ENCODE results near the gene HGS.
"Not testable (repeated sequence)": the region's sequence is repeated elsewhere in the genome, so short reads cannot be mapped to it uniquely, and the experiment has no call there.

HGS gene

DNA sequence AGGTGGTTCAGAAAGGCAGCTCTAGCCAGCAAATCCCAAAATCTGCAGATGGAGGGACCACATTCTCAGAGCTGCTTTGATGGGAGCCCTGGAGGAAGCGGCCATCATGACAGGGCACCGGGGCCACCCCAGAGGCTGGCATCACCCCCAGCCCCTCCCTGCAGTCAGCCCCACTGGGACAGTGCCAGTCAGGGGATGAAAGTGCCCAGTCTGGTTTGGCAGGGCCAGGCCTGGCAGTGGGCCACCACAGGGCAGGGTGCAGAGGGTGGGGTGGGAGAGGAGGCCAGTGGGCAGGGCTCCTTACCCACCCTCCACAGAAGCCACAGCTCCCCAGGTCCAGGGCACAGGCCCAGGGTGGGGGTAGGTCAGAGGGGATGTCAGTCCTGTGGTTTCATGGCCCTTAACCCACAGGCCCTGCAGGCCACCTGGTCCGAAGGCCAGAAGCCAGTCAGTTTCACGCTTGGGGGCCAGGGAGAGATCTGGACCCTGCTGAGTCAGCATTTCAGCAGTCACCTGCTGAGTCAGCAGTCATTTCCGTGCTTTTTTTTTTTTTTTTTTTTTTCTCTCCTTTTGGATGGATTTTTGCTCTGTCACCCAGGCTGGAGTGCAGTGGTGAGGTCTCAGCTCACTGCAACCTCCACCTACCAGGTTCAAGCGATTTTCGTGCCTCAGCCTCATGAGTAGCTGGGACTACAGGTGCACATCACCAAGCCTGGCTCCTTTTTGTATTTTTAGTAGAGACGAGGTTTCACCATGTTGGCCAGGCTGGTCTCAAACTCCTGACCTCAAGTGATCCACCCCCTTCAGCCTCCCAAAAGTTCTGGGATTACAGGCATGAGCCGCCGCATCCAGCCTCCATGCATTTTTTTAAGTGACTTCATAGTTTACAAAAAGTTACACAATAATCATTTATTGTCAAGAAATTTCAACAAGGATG is 38.6 kb downstream of the HGS start:
- no peak for FAIRE-seq

DNA sequence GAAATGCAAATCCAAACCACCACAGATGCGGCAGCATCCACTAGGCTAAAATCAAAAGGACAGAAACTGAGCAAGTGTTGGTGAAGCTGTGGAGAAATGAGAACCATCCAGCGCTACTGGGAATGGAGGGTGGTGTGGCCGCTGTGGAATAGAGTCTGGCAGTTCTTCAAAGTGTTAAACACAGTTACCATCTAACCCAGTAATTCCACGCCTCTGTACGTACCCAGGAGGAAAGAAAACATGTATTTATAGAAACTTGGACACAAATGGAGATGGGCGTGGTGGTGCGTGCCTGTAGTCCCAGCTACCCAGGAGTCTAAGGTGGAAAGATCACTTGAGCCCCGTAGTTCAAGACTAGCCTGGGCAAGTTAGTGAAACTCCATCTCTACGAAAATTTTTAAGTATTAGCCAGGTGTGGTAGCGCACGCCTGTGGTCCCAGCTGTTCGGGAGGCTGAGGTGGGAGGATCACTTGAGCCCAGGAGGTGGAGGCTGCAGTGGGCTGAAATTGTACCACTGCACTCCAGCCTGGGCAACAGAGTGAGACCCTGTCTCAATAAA is 39.9 kb downstream of the HGS start:
- no peak for FAIRE-seq

DNA sequence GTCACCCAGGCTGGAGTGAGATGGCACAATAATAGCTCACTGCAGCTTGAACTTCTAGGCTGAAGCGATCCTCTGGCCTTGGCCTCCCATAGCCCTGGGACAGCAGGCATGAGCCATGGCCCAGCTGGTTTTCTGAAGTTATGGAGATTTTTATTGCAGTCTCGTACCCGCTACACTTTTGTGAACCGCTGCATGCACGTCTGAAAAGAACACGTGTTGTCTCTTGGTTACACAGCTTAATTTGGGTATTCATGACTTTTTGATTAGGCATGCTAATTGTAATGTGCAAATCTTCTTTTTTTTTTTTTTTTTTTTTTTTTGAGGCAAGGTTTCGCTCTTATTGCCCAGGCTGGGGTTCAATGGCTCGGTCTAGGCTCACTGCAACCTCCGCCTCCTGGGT is 41.6 kb downstream of the HGS start:
- FAIRE-seq: no peak

DNA sequence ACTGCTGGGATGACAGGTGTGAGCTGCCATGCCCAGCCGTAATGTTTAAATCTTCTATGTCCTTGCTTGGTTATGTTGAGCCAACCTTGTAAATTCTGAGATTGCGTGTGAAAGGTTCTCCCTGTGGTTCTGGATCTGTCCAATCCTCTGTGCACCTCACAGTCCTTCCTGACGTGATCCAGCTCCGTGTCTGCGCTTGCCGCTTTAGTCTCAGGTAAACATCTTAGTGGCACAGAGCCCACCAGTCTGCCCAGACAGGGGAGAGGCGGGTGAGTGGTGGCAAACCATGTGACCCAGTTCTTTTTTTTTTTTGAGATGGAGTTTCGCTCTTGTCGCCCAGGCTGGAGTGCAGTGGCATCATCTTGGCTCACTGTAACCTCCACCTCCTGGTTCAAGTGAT is 42.2 kb downstream of the HGS start:
- FAIRE-seq: no peak

DNA sequence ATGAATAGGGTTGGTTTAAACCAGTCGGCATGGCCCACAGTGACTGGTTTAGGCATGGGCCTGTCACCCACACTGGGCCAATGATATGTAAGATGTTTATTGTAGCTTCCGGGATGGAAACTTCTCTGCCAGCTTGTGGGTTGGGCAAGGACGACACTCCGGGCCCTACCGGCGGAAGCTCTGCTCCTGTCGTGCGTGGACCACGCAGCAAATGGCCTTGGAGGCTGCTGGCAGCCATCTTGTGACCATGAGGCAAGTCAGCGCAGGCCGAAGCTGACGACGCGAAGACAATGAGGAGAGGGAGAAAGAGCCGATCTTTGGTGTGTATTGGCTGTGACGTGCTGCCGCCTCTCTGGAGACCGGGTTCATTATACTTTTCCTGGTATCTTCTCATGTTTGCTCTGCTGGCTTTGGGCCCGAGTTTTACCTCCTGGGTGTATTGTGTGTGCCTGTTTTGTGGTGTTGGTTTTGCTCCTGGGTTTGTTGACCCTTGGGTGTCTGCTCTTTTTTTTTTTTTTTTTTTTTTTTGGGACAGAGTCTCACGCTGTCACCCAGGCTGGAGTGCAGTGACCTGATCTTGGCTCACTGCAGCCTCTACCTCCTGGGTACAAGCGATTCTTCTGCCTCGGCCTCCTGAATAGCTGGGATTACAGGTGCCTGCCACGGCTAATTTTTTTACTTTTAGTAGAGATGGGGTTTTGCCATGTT is 43.7 kb downstream of the HGS start:
- FAIRE-seq: no peak

DNA sequence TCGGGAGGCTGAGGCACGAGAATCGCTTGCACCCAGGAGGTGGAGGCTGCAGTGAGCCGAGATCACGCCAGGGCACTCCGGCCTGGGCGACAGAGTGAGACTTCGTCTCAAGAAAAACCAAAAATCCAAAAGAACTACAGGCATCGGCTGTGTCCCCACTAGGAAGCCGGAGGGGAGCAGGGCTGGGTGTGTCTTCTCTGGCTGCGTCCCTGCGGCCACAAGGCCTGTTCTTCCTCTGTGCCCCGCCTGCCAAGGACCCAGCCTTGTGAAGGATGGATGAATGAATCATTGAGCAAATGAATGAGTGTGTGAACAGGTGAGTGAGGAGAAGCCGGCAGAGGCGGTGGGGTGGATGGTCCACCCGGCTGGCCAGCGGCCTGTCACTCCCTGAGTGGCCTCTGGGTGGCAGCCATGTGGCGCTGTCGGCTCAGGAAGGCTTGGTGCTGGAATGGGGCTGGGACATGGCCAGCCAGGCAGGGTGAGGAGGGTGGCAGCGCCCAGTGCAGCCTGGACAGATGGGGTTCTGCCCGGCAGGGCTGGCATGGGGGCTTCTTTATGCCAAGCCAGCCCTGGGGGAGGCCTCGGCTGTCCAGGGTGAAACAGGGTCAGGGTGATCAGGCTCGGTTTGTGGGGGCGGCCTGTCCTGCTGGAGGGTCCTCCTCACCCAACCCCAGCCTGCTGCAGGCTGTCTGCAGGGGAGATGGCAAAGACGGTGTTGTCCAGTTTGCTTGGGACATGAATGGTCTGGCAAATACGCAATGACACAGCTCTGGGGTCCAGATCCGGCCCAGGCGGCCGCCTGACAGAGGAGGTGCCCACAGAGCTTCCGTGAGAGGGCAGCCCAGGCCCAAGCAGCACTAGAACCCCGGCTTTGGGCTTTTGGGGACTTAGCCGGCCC is 49.9 kb downstream of the HGS start:
- no peak for FAIRE-seq

DNA sequence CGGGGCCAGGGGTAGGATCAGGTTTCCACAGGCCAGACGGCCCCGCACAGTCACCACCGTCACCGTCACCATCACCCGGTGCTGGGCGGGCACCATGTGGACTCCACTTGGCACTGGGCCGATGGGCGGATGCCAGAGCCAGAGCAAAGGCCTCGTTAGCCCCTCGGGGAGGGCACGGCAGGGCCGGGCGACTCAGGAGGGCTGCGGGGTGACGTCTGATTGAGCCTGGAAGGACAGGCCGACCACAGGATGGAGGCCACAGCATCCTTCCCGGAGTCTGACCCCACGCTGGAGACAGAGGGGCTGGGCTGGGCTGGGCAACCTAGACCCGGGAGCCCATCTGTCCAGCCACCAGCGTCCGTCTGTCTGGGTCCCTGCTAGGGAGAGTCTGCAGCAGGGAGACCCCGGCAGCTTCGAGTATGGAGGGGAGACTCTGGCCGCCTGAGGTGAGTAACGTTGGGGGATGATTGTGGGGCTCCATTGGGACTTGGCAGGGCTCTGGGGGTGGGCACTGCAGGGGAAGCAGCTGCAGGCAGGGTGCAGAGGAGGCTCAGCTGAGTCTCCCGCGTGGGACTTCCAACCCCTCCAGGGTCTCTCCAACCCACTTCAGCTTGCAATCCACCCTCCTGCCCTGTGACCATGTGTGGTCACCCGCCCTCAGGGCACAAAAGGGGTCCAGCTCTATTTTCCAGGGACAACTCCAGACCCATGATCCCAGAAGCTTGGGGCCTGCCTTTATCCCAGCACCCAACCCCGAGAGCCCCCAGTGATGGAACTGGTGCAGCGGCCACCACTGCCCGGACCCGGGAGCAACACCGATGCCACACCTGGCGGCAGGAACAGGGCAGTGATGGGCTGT is 50.8 kb downstream of the HGS start:
- FAIRE-seq: no peak

DNA sequence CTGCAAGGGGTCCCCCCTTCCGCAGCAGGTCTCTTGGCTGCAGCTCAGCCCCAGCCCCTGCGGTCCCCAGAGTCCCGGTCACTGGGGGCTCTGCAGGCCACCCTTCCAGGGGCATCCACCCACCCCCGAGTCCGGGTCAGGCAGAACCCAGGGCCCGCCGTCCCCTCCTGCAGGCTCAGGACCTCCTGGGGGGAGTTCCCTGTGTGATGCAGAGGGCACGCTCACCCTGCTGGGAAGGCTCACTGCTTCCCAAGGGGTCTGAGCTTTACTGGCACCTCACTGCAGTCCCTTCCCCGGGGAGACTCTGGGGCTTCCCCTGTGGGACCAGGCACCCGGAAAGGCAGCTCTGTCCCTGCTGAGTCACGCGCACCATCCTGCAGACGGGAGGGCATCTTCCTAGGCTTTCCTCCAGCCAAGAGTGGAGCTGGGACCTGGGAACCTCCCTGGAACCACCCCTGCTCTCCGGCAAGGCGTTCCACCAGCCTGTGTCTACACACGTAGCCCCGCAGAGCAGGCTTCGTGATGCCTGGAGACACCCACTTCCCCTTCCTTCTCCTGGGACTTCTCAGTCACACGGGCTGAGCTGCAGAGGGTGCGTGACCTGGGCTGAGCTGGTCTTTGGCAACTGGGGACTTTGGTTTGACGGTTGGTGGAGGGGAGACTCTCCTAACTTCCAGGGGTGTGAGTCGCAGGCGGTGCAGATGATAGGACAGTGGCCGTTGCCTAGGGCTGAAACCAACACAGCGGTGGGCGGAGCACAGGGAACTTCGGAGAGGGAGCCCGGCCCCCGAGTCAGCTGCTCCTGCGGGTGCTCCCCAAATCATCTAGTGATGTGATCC is 51.7 kb downstream of the HGS start:
- no peak for FAIRE-seq

DNA sequence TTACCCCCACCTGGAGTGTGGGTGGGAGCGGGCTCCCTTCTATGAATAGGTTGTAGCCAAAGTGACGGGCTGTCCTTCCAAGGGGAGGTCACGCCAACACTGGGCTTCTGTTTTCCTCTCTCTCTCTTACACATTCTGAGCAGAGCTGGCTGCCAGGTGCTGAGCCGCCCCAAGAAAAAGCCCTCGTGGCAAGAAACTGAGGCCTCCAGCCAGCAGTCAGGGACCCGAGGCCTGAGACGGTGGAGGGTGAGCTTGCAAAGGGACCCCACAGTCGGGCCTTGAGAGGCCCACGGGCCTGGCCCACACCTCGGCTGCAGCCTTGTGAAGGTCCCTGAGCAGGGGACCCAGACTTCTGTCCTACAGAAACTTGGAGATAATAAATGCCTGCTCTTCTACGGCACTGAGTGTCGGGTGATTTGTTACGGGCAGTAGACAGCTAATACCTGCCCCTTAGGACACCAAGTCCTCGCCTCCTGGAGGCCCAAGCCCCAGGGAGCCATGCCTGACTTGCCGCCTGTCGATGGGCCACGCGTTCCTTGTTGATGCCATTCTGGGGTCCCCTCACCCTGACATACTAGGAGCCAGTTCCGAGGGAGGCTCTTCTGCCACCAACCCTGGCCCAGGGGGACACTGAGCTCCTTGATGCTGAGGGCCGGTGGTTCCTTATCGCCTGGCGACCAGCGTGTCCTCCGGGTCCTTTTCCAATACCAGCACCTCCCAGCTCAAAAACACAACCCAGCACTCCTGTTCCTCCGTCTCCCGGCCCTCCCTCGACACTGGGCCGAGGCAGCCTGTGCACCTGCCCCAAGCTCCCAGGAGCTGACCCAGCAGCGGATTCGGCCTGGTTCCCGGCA is 54.4 kb downstream of the HGS start:
- no peak for FAIRE-seq

DNA sequence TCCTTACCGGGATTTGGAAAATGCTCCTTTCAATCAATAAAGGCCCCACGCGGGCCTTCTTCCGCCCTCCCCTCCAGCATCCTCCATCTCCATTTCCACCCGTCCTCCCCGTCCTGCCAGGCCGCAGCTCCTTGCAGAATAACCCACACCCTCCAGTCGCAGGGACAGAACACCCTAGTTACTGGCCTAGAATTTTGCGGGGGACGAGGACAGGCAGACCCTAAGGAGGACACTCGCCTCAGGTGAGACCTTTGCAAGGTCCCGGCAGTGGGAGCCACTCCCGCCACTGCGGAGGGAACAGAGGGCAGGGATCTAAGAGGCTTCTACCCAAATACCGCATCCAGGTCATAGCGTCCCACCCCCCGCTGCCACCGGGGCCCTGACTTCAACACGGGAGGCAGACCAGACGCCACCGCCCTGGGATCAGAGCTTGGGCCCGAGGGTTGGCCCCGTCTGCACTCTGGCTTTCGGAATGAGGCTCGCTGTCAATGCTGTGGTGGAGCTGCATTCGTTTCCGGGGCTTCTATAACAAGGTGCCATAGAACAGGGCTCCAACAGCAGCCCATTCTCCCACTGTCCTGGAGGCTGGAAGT is 55.1 kb downstream of the HGS start:
- no peak for FAIRE-seq

DNA sequence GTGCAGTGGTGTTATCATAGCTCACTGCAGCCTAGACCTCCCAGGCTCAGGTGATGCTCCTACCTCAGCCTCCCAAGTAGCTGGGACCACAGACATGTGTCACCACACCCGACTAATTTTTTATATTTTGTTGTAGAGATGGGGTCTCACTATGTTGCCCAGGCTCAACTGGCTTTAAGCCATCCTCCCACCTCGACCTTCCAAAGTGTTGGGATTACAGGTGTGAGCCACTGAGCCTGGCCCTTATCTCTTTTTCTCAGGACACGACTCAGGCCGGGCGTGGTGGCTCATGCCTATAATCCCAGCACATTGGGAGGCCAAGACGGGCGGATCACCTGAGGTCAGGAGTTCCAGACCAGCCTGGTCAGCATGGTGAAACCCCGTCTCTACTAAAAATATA is 55.8 kb downstream of the HGS start:
- not testable (repeated sequence) for FAIRE-seq

DNA sequence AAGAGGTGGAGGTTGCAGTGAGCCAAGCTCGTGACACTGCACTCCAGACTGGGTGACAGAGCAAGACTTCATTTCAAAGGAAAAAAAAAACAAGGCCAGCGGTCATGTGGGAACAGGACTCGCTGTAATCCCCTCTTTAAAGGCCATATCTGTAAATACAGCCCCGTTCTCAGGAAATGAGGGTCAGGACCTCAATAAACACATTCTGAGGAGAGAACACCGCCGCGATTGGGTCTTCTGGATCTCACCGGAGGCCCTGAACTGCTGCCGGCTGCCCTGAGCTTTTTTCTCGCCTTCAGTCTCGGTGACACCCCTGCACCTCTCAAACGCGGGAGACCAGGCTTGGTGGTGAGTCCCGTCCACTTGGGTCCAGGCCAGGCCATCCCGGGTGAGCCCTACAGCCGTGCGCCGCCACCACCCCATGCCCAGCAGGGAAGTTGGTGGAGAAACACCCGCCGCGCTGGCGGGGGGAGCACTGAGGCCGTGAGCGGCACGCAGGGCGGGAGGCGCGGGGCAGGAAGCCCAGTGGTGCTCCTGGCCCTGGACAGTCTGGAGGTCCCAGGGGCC is 56.7 kb downstream of the HGS start:
- no peak for FAIRE-seq

DNA sequence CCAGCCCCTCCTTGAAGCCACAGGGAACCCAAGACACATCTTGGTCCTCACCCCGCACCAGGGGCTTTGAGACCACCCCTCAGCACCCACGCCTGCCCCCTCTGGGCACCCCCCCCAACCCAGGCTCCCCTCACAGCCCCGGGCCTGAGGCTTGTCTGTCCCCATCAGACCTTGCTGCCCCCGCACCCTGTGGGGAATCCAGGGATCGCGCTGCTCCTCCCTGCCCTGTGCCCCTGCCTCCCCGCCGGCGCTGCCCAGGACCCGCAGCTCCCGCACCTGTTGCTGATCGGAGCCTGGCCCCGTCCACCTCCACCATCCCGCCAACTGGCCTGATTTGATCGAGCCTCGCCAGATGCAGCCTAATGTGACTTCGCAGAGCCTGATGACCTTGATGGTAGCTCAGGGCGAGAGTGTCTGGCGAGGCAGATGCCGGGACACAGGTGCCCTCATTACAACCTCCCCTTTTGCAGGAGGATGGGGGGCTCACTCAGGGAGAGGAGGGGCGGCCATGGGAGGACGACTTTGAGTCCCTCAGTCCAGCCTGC is 57.3 kb downstream of the HGS start:
- FAIRE-seq: no peak

DNA sequence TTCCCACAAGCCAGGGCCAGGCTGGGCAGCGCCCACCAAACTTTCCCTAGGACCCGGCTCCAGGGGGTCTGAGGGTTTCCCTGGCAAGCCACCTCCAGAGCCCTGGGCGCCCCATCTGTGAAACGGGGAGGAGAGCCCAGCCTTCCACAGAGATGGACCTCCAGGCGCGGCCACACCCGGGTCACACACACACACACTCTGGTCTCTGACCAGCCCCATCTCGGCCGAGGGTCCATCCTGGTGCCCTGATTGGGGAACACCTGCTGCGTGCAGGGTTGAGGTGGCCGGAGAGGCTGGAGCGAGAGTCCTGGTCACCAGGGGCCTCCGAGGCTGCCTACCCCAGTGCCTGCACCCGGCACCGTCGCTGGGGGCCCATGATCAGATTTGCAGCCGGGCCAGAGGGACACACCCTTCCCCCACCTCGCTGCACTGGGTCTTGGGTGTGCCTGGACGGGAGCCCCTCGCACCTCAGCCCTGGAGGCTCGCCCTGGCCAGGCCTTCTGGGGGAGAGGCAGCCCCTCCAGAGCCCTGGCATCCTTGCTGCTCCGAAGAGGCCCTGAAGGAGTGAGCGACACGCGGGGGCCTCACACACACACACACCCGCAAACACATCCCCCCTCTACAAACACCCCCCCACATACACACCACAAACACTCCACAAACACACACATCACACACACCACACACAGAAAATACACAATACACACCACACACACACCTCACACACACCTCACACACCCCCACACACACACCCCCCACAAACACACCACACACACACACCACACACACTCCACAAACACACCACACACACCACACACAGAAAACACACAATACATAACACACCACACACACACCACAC is 58.0 kb downstream of the HGS start:
- no peak for FAIRE-seq
